ENCODE measurements around the gene CACNA1C.
"Not testable (repeated sequence)": the region's sequence is repeated elsewhere in the genome, so short reads cannot be mapped to it uniquely, and the experiment has no call there.

The CACNA1C gene

GRCh38 chr12:2239381-2239871 is 186.6 kb downstream of the CACNA1C start:
- no peak for DNase-seq

- DNase-seq: no peak
Measured at GRCh38 chr12:2240390-2240789, 187.6 kb downstream of the CACNA1C start.

GRCh38 chr12:2240984-2241383 is 188.2 kb downstream of the CACNA1C start:
- no peak for DNase-seq

GRCh38 chr12:2242216-2242615 is 189.4 kb downstream of the CACNA1C start:
- DNase-seq: no peak

- DNase-seq: no peak
Measured at GRCh38 chr12:2242816-2243215, 190.0 kb downstream of the CACNA1C start.

- peak; percentile 80 for DNase-seq
Measured at GRCh38 chr12:2243275-2243674, 190.5 kb downstream of the CACNA1C start.

GRCh38 chr12:2244013-2244861 is 191.4 kb downstream of the CACNA1C start:
- peak; percentile 96 for DNase-seq

- peak; percentile 33 for DNase-seq
Measured at GRCh38 chr12:2246358-2246757, 193.6 kb downstream of the CACNA1C start.

GRCh38 chr12:2247120-2247519 is 194.3 kb downstream of the CACNA1C start:
- DNase-seq: no peak

GRCh38 chr12:2247596-2247995 is 194.8 kb downstream of the CACNA1C start:
- no peak for DNase-seq

- peak; percentile 61 for DNase-seq
Measured at GRCh38 chr12:2248087-2248900, 195.5 kb downstream of the CACNA1C start.

- DNase-seq: peak; percentile 83
Measured at GRCh38 chr12:2248901-2249381, 196.2 kb downstream of the CACNA1C start.

GRCh38 chr12:2250797-2251196 is 198.0 kb downstream of the CACNA1C start:
- peak; percentile 76 for DNase-seq

- DNase-seq: peak; percentile 70
Measured at GRCh38 chr12:2251526-2252209, 198.9 kb downstream of the CACNA1C start.

- DNase-seq: no peak
Measured at GRCh38 chr12:2255311-2255710, 202.5 kb downstream of the CACNA1C start.

- DNase-seq: not testable (repeated sequence)
Measured at GRCh38 chr12:2255731-2256130, 202.9 kb downstream of the CACNA1C start.

GRCh38 chr12:2256453-2256852 is 203.7 kb downstream of the CACNA1C start:
- DNase-seq: peak; percentile 91

GRCh38 chr12:2256915-2257314 is 204.1 kb downstream of the CACNA1C start:
- peak; percentile 90 for DNase-seq

- DNase-seq: peak; percentile 54
Measured at GRCh38 chr12:2258025-2258424, 205.2 kb downstream of the CACNA1C start.

GRCh38 chr12:2259369-2259768 is 206.6 kb downstream of the CACNA1C start:
- DNase-seq: peak; percentile 70

- DNase-seq: no peak
Measured at GRCh38 chr12:2260441-2260840, 207.7 kb downstream of the CACNA1C start.

- DNase-seq: no peak
Measured at GRCh38 chr12:2261708-2262107, 208.9 kb downstream of the CACNA1C start.

- no peak for DNase-seq
Measured at GRCh38 chr12:2262449-2262848, 209.7 kb downstream of the CACNA1C start.
